IPS-20b (cell line): ENCODE data around the gene KIF2C.
A peak's percentile ranks its signal among the peaks of the same experiment; 100 is the strongest.

Experiments
- H3K27ac ChIP-seq: one replicate; pipeline ENCODE4 v1.5.1; 2013; ENCODE audit warnings: low read length
- H3K27me3 ChIP-seq: 2 replicates; pipeline ENCODE4 v1.6.1; 2013; ENCODE audit warnings: mild to moderate bottlenecking, low read length, inconsistent platforms; ENCODE audit not compliant: insufficient read depth
- H3K36me3 ChIP-seq: 2 replicates; pipeline ENCODE4 v1.6.1; 2013; ENCODE audit warnings: low read depth, mild to moderate bottlenecking, inconsistent platforms, low read length, moderate library complexity; ENCODE audit not compliant: insufficient read depth
- H3K4me1 ChIP-seq: 2 replicates; pipeline ENCODE4 v1.6.1; 2013; ENCODE audit warnings: mild to moderate bottlenecking, control low read depth, inconsistent platforms, low read length, moderate library complexity; ENCODE audit not compliant: insufficient read depth
- H3K4me3 ChIP-seq: 2 replicates; pipeline ENCODE4 v1.5.1; 2013; ENCODE audit warnings: mild to moderate bottlenecking, low read length, inconsistent platforms
- H3K9ac ChIP-seq: 2 replicates; pipeline ENCODE4 v1.6.1; 2013; ENCODE audit warnings: low read depth, mild to moderate bottlenecking, inconsistent platforms, low read length, moderate library complexity
- H3K9me3 ChIP-seq: 2 replicates; pipeline ENCODE4 v1.6.1; 2013; ENCODE audit warnings: mild to moderate bottlenecking, low read depth, low read length, inconsistent platforms; ENCODE audit not compliant: insufficient read depth

The KIF2C gene

GRCh38 chr1:44803062-44803311 lies 63.4 kb downstream of the KIF2C start:
- Histone ChIP-seq H3K36me3 (peaks cover 29% of the 10 kb centered on the region), H3K27me3 (peaks cover 6% of the 10 kb centered on the region; the same call in 1 of the 2 replicates), H3K4me3 (no peak overlapping the region), H3K27ac (no peak overlapping the region), H3K9me3 (no peaks in the 10 kb centered on the region), H3K4me1 (peaks cover 17% of the 10 kb centered on the region), H3K9ac (no peak overlapping the region)

- no peak overlapping the region for H3K9ac ChIP-seq
- no peak overlapping the region for H3K4me3 ChIP-seq
These were observed 63.9 kb downstream of the KIF2C start for GRCh38 chr1:44803312-44804095.

GRCh38 chr1:44805311-44806024 lies 65.8 kb downstream of the KIF2C start:
- no peaks in the 10 kb centered on the region for H3K9me3 ChIP-seq
- no peak overlapping the region for H3K9ac ChIP-seq
- H3K4me3 ChIP-seq, result no peak overlapping the region
- peaks cover 6% of the 10 kb centered on the region; the same call in 1 of the 2 replicates for H3K27me3 ChIP-seq
- peaks cover 29% of the 10 kb centered on the region for H3K36me3 ChIP-seq
- H3K27ac ChIP-seq, result no peak overlapping the region
- peaks cover 31% of the 10 kb centered on the region for H3K4me1 ChIP-seq

More at GRCh38 chr1:44803312-44804095, 63.9 kb downstream of the KIF2C start:
- H3K36me3 ChIP-seq, result peaks cover 29% of the 10 kb centered on the region
- no peak overlapping the region for H3K27ac ChIP-seq
- H3K4me1 ChIP-seq, result peaks cover 21% of the 10 kb centered on the region
- H3K27me3 ChIP-seq, result peaks cover 6% of the 10 kb centered on the region; the same call in 1 of the 2 replicates
- H3K9me3 ChIP-seq, result no peaks in the 10 kb centered on the region

- H3K27me3 ChIP-seq, result no peaks in the 10 kb centered on the region; the same call in 1 of the 2 replicates
- peaks cover 31% of the 10 kb centered on the region for H3K4me1 ChIP-seq
- peak overlapping the region; percentile 81; the same call in 1 of the 2 replicates for H3K9ac ChIP-seq
- H3K27ac ChIP-seq, result peak overlapping the region; percentile 85
- peaks cover 29% of the 10 kb centered on the region for H3K36me3 ChIP-seq
- H3K9me3 ChIP-seq, result no peaks in the 10 kb centered on the region
- H3K4me3 ChIP-seq, result no peak overlapping the region
These were observed 66.5 kb downstream of the KIF2C start for GRCh38 chr1:44806025-44806703.

GRCh38 chr1:44806704-44807363 lies 67.2 kb downstream of the KIF2C start, which contains the start of gene DYNLT4:
Gene DYNLT4, minus strand, starts transcription at chr1:44807351. Its CDS starts 683 bp downstream, at chr1:44806668.
- H3K27ac ChIP-seq, result peak within 1 kb of the TSS; percentile 85
- H3K9ac ChIP-seq, result peak within 1 kb of the TSS; percentile 81
- peak within 1 kb of the TSS; percentile 37; the same call in 1 of the 2 replicates for H3K4me3 ChIP-seq
- H3K27me3 ChIP-seq, result no peaks in the 10 kb centered on the region
- H3K4me1 ChIP-seq, result peaks cover 31% of the 10 kb centered on the region
- H3K36me3 ChIP-seq, result peaks cover 29% of the 10 kb centered on the region
- H3K9me3 ChIP-seq, result no peaks in the 10 kb centered on the region

- H3K4me3 ChIP-seq, result peak overlapping the region; percentile 37; the same call in 1 of the 2 replicates
- peaks cover 29% of the 10 kb centered on the region for H3K36me3 ChIP-seq
- H3K9me3 ChIP-seq, result no peaks in the 10 kb centered on the region
- peak overlapping the region; percentile 85 for H3K27ac ChIP-seq
- peaks cover 29% of the 10 kb centered on the region; the same call in 1 of the 2 replicates for H3K4me1 ChIP-seq
- H3K9ac ChIP-seq, result peak overlapping the region; percentile 81
- no peaks in the 10 kb centered on the region for H3K27me3 ChIP-seq
These were observed 67.9 kb downstream of the KIF2C start for GRCh38 chr1:44807364-44808062.

- Histone ChIP-seq H3K4me3 (peak within 1 kb of the TSS; percentile 52), H3K9me3 (no peaks in the 10 kb centered on the region), H3K36me3 (peaks cover 24% of the 10 kb centered on the region), H3K27ac (peak within 1 kb of the TSS; percentile 85), H3K9ac (peak within 1 kb of the TSS; percentile 81), H3K4me1 (peaks cover 29% of the 10 kb centered on the region; the same call in 1 of the 2 replicates), H3K27me3 (no peaks in the 10 kb centered on the region)
These were observed 68.7 kb downstream of the KIF2C start, which contains the start of gene BTBD19 for GRCh38 chr1:44808063-44808937. Gene BTBD19, plus strand, starts transcription at chr1:44808523. Its CDS starts 298 bp downstream, at chr1:44808821.

GRCh38 chr1:44808938-44809917 lies 69.6 kb downstream of the KIF2C start:
- no peak overlapping the region for H3K27ac ChIP-seq
- H3K36me3 ChIP-seq, result peaks cover 15% of the 10 kb centered on the region
- H3K4me3 ChIP-seq, result peak overlapping the region; percentile 13
- H3K4me1 ChIP-seq, result peaks cover 29% of the 10 kb centered on the region; the same call in 1 of the 2 replicates
- H3K9me3 ChIP-seq, result no peaks in the 10 kb centered on the region
- H3K27me3 ChIP-seq, result no peaks in the 10 kb centered on the region
- peak overlapping the region; percentile 67; the same call in 1 of the 2 replicates for H3K9ac ChIP-seq

- no peaks in the 10 kb centered on the region for H3K27me3 ChIP-seq
- H3K27ac ChIP-seq, result no peak overlapping the region
- peaks cover 29% of the 10 kb centered on the region; the same call in 1 of the 2 replicates for H3K4me1 ChIP-seq
- no peaks in the 10 kb centered on the region for H3K9me3 ChIP-seq
- peaks cover 8% of the 10 kb centered on the region for H3K36me3 ChIP-seq
- no peak overlapping the region; the same call in 1 of the 2 replicates for H3K9ac ChIP-seq
- H3K4me3 ChIP-seq, result no peak overlapping the region
These were observed 70.6 kb downstream of the KIF2C start for GRCh38 chr1:44810101-44810761.
